Right atrium auricular region (tissue), 2 donors: ENCODE measurements around the gene BAIAP2. TPM values are rescaled to one million over a fixed set of nuclear protein-coding genes. Genes with fewer than 3 reads are reported as not detected.
A peak's percentile ranks its signal among the peaks of the same experiment; 100 is the strongest.
"Not testable (repeated sequence)": the region's sequence is repeated elsewhere in the genome, so short reads cannot be mapped to it uniquely, and the experiment has no call there.

ENCODE experiments used
- DNase-seq: peaks from one replicate; pipeline ENCODE4 v3.0.0-alpha.2; 2019; ENCODE audit warnings: low spot score
- H3K27ac ChIP-seq, 2 donors: fragments of 200-600 bp; sonication (generic); 1 replicate in 1 of 2; 2 replicates in 1 of 2; pipeline ENCODE4 v1.5.1; 2016 to 2019
- H3K27me3 ChIP-seq, 2 donors: fragments of 200-600 bp; sonication (generic); one replicate each; pipeline versions ENCODE4 v1.5.1 to v1.6.0; 2017 to 2019
- H3K36me3 ChIP-seq: fragments of 200-600 bp; sonication (generic); one replicate; pipeline ENCODE4 v1.5.1; 2016
- H3K4me1 ChIP-seq, 2 donors: fragments of 200-600 bp; sonication (generic); one replicate each; pipeline versions ENCODE4 v1.5.1 to v1.6.0; 2017 to 2019
- H3K4me3 ChIP-seq, 2 donors: fragments of 200-600 bp; sonication (generic); 1 replicate in 1 of 2; 2 replicates in 1 of 2; pipeline ENCODE4 v1.5.1; 2017 to 2019; ENCODE audit warnings: mild to moderate bottlenecking in 1 of 2, moderate library complexity in 1 of 2
- H3K9me3 ChIP-seq, 2 donors: fragments of 200-600 bp; sonication (generic); one replicate each; pipeline ENCODE4 v1.5.1; 2019
- CTCF ChIP-seq, 2 donors: fragments of 200-600 bp; sonication (generic); IDR thresholded peaks; one replicate each; pipeline ENCODE4 v1.5.1; 2019; ENCODE audit warnings: antibody characterized with exemption in 2 of 2
- total RNA-seq, 2 donors: library from RNA; depleted of rRNA; stranded (reverse); fragments of >200 nt; gene quantifications; one replicate each; pipeline ENCODE4 v1.1.0, GENCODE V29; 2016

Gene BAIAP2
- total RNA-seq, 2 donors from 2014 or later: 27.9 to 36.5 TPM

GRCh38 chr17:81144423-81144781, 109.5 kb downstream of the BAIAP2 start:
- Histone ChIP-seq H3K9me3 (no peaks in the 10 kb centered on the region), H3K27ac (no peak overlapping the region), H3K36me3 (no peaks in the 10 kb centered on the region), H3K4me1 (peaks cover 0 to 9% of the 10 kb centered on the region in 2 donors), H3K4me3 (no peak overlapping the region), H3K27me3 (no peaks in the 10 kb centered on the region)
- no peak for TF ChIP-seq CTCF (IDR thresholded peaks at IDR 0.05)
- DNase-seq: no peak

GRCh38 chr17:81146208-81146607, 111.3 kb downstream of the BAIAP2 start:
- not testable (repeated sequence) for H3K9me3 ChIP-seq, H3K4me1 ChIP-seq, DNase-seq, H3K27ac ChIP-seq, H3K4me3 ChIP-seq, H3K36me3 ChIP-seq, H3K27me3 ChIP-seq

GRCh38 chr17:81147701-81148100, 112.8 kb downstream of the BAIAP2 start:
- H3K27ac ChIP-seq: no peak overlapping the region
- H3K9me3 ChIP-seq: no peaks in the 10 kb centered on the region
- no peak overlapping the region for H3K4me3 ChIP-seq
- no peaks in the 10 kb centered on the region for H3K27me3 ChIP-seq
- no peak for TF ChIP-seq CTCF (IDR thresholded peaks at IDR 0.05)
- no peaks in the 10 kb centered on the region for H3K36me3 ChIP-seq
- no peak for DNase-seq
- H3K4me1 ChIP-seq: peaks cover 0 to 5% of the 10 kb centered on the region in 2 donors

- TF ChIP-seq CTCF (IDR thresholded peaks at IDR 0.05): no peak
- Histone ChIP-seq H3K27ac (no peak overlapping the region), H3K27me3 (no peaks in the 10 kb centered on the region), H3K4me3 (no peak overlapping the region), H3K4me1 (no peaks in the 10 kb centered on the region), H3K9me3 (no peaks in the 10 kb centered on the region), H3K36me3 (no peaks in the 10 kb centered on the region)
- no peak for DNase-seq
These were observed 113.6 kb downstream of the BAIAP2 start for GRCh38 chr17:81148571-81148970.

- DNase-seq: no peak
- H3K4me1 ChIP-seq: no peaks in the 10 kb centered on the region
These were observed 114.1 kb downstream of the BAIAP2 start for GRCh38 chr17:81148986-81149533.

GRCh38 chr17:81150377-81151077, 115.6 kb downstream of the BAIAP2 start:
- DNase-seq: peak; percentile 62
- no peak overlapping the region for H3K27ac ChIP-seq

More at GRCh38 chr17:81148986-81149533, 114.1 kb downstream of the BAIAP2 start:
- Histone ChIP-seq H3K36me3 (no peaks in the 10 kb centered on the region), H3K4me3 (no peak overlapping the region), H3K27ac (no peak overlapping the region), H3K9me3 (no peaks in the 10 kb centered on the region), H3K27me3 (no peaks in the 10 kb centered on the region)
- TF ChIP-seq CTCF (IDR thresholded peaks at IDR 0.05): no peak

More at GRCh38 chr17:81150377-81151077, 115.6 kb downstream of the BAIAP2 start:
- no peak overlapping the region for H3K4me3 ChIP-seq
- TF ChIP-seq CTCF (IDR thresholded peaks at IDR 0.05): no peak
- H3K36me3 ChIP-seq: no peaks in the 10 kb centered on the region
- H3K9me3 ChIP-seq: no peaks in the 10 kb centered on the region
- H3K27me3 ChIP-seq: no peaks in the 10 kb centered on the region
- H3K4me1 ChIP-seq: no peaks in the 10 kb centered on the region
